DMS153 (cell line): Measurements from ENCODE around the gene PSMC3.

Experiments
- DNase-seq: peaks from one replicate; lab custom pipeline; 2025; lab: John Stamatoyannopoulos, UW

PSMC3 gene

GRCh38 chr11:47394050-47394321 lies 32.3 kb downstream of the PSMC3 start:
- no peak for DNase-seq

- DNase-seq: no peak
These were observed 32.8 kb downstream of the PSMC3 start for GRCh38 chr11:47393163-47394049.

GRCh38 chr11:47392546-47393162 lies 33.6 kb downstream of the PSMC3 start:
- no peak for DNase-seq

DNA sequence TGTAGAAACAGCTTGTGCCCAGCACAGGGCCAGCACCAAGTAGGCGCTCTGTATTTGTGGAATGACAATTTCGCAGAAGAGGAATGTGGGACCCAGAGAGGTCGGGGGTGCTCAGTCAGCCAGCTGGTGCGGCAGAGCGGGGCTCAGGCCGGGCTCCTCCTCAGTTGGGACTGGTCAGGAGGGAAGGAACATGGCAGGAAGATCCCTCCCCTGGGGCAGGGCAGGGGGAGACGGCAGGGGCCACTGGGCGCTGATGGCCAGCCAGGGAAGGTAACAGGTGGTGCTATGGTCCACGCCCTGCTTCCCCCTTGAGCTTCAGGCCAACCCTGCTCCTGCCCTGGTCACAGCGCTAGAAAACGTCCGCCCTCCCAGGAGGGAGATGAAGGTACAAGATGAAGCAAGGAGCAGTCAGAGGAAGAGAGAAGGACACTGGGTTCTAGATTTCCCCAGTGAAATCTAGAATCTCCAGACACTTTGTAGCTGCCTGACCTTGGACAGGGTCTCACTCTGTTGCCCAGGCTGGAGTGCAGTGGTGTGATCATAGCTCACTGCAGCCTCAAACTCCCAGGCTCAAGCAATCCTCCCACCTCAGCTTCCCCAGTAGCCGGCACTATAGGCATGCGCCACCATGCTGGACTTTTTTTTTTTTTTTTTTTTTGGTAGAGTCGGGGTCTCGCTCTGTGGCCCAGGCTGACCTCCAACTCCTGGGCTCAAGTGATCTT lies 34.4 kb downstream of the PSMC3 start:
- no peak for DNase-seq

DNA sequence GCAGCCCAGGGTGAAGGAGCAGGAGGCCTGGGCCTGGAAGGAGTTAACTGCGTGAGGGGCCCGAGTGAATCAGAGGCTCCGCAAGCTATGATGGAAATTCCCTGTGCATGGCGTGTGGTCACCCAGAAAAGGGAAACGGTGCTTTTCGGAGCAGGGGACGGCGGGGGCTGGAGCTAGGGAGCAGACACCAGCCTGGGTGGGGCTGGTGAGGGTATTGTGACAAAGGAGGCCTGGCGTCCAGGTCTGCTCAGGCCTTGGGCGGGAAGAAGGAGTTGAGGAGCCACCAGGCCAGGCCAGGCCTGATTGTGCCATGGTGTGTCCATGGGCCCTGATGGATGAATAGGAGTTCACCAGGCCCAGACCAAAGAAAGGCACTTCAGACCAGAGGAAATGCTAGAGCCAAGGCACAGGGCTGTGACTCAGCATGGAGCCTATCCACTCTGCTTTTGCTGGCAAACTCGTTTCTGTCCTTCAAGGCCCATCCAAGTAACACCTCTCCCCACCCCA lies 35.1 kb downstream of the PSMC3 start:
- DNase-seq: no peak

DNA sequence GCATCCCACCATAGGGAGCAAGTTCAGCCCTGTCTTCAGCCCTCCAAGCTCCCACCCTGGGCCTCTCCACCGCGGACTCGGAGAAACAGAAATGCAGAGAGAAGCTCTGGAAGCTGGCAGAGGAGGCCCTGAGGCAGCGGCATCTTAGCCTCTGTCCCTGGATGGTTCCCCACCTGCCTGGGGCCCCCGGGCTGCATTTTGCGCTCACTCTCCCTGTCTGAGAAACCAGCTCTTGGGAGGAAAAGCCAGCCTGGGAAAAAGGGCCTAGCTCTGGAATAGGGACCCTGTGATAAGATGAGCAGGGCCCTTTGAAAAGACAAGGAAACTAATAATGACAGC lies 35.8 kb downstream of the PSMC3 start:
- DNase-seq: no peak

GRCh38 chr11:47389577-47390421 lies 36.4 kb downstream of the PSMC3 start:
- DNase-seq: no peak

- no peak for DNase-seq
These were observed 37.3 kb downstream of the PSMC3 start for GRCh38 chr11:47388697-47389576.

DNA sequence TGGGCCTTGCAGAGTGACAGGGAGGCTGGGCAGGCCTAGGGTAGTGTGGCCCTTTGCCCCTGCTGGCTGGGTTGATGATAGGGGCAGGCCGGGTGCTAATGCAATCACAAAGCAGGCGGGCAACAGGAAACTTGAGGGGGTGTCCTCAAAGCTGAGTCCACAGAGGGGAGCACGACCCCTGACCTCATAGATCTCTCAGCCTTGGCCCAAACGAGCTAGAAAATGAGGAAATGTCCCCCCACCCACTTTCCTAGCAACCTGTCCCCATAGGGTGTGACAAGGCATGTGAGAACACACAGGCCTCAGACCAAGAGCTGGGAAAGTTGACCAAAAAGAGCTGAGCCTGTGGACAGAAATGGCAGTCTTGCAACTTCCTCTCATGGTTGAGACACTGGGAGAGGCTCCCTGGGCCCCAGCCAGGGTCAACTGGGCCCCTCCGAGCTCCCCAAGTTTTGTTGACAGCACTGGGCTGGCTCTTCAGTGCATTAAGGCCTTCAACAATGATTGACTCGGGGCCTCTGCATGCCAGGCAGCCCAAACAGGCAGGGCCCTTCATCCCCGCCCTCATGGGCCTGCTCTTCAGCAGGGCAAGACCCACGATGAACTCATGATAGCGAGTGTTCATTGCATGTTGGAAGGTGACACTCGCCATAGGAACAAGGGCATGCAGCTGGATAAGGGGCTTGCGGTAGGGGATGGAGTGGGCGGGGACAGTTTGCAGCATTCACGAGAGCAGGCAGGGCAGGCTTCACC lies 38.1 kb downstream of the PSMC3 start:
- no peak for DNase-seq

DNA sequence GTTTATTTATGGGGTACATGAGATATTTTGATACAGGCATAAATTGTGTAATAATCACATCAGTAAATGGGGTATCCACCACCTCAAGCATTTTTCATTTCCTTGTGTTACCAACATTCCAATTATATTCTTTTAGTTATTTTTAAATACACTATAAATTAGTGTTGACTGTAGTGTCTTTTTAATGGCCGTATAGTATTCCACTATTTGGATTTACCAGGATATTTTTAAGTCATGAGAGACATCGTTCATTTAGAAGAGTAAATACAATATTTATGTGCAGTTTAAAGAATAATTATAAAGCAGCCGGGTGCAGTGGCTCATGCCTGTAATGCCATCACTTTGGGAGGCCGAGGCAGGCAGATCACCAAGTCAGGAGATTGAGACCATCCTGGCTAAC lies 41.7 kb downstream of the PSMC3 start:
- no peak for DNase-seq

DNA sequence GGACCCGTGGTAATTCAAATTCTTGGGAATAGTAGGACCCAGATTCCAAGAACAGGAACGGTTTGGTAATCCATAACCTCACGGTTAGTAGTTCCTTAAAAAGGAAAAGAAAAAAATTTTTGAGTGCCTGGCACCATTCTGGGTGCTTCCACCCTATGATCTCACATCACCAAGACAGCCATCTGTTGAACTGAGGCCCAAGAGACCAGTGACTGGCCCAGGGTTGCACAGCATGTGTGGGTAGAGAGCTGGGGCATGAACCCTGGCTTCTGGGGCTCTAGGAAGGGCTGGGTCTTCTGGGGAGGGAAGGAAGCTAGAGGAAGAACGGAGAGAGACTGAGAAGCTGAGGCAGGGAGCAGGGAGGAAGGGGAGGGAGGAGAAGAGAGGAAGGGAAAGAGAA lies 43.2 kb downstream of the PSMC3 start:
- DNase-seq: no peak

- no peak for DNase-seq
These were observed 46.2 kb downstream of the PSMC3 start for GRCh38 chr11:47380078-47380477.

DNA sequence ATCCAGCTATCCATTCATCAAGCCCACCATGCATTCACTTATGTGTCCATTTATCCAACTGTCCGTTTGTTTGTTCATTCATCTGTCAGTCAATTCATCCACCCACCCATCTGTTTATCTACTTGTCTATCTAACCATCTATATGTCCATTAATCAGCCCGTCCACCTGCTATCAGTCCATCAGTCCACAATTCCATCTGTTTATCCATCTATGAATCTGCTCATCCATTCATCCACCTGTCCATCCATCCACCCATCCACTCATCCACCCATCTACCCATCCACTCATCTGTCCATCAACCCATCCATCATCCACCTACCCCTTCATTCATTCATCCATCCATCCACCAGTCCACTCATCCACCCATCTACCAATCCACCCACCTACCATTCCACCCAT lies 46.9 kb downstream of the PSMC3 start:
- no peak for DNase-seq

DNA sequence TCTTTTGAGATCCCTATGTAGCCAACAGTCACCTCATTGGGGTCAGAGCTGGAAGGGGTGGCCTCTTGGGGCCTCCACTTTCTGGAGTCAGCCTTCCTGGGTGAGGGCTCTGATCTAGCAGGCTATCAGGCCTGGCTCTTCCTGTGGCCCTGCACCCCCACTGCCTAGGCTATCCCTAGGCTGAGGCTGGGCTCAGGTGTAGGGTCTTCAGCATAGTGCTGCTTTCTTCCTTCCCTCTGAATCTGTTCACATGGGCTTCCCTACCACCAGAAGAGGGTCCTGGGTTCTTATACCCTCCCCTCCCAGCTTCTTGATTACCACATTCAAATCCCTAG lies 47.4 kb downstream of the PSMC3 start:
- DNase-seq: no peak

DNA sequence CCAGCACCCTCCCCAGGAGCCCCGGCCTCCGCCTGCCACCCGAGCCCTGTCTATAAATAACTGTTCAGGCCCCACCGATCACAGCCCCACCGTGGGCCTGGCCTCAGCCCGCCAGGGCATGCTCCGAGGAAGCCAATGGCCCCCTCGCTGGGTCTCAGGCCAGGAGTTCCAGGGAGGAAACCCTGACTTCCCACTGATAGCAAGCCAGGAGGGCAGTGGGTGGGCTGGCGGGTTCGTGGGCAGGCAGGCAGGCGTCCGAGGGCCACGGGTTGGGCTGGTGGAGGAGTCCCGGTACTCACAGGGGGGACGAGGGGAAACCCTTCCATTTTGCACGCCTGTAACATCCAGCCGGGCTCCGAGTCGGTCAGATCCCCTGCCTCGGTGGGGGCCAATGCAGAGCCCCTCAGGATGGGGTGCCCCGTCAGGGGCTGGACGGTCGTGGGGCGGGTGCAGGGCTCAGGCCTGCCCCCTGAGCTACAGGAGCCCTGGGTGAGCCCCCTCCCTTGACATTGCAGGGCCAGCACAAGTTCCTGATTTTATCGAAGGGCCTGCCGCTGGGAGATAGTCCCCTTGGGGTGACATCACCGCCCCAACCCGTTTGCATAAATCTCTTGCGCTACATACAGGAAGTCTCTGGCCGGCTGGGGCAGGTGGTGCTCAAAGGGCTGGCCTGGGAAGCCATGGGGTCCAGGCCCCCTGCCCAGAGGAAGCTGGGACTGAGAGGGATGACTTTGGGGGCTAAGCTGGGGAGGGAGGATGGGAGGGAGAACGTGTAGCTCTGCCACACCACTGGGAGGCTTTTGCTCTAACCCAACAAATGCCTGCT lies 48.0 kb downstream of the PSMC3 start, which contains the start of gene SPI1:
Gene SPI1 (minus strand): TSS at position 538 of the 826 bp plus-strand sequence. CDS start 194 bp downstream, at position 344.
- DNase-seq: no peak

- no peak for DNase-seq
These were observed 48.6 kb downstream of the PSMC3 start for GRCh38 chr11:47377571-47378009.

DNA sequence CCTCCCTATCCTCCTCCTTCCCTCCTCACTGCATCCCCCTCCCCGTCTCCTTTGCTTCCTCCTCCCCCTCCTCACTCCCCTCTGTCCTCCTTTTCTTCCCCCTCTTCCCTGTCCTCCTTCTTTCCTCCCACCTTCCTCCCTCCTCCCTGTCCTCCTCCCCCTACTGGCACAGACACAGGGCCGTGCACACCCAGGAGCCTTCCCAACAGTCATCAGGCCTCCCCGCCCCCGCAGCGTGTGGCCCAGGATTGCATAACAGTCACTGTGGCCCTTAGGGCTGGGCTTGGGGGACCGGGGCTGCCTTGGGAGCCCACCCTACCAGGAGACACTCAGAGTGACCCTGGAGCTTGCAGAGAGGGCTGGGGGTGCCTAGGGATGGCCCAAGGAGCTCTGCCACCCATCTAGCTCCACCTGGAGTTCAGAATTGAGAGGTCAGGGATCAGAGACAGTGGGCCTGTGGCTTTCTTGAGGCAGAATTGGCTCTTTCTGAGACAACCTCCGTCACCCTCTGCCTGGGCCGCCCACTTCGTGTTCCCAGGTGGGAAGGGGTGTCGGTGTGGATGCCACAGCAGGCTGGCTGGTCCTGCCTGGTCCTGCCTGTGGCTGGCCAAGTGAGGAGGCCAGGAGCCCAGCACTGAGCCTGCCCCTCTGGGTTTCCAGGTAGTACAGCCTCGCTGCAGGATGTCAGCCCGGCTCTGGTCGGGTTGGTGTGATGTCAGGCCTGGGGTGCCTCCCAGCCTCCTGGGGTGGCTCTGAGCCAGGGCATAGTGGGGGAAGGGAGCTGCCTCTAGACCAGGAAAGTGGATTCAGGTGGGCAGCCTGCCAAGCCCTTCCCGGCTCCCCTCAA lies 49.5 kb downstream of the PSMC3 start:
- DNase-seq: no peak

DNA sequence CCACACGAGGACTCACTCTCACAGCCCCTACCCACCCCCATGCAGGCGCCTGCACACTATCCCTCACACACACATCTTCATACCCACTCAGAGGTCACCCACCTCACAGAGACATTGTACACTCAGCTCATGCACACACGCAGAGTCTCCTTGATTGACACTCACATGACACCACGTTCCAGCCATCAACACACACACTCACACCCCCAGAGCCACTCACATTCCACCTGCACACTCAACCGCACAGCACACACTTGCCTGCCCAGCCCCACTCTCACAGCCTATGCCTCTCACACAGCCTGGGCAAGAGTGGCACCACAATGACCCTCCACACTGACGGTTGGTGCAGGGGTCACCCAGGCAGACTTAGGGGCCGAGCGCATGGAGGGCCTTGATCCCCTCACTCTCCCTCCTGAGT lies 50.1 kb downstream of the PSMC3 start:
- no peak for DNase-seq
